Prostate gland (tissue), 2 donors: ENCODE data around the gene AMN.

ENCODE experiments used
- POLR2A ChIP-seq: fragments of 450-650 bp; IDR thresholded peaks from one replicate; pipeline ENCODE4 v1.6.1; 2016; ENCODE audit warnings: antibody characterized with exemption, mild to moderate bottlenecking
- POLR2AphosphoS5 ChIP-seq: sonication (generic); formaldehyde crosslinking; IDR thresholded peaks from one replicate; pipeline ENCODE4 v1.6.1; 2017; ENCODE audit warnings: antibody characterized with exemption
- TF ChIP-seq, protein P1 (sequence below), 4 experiments: fragments of 200-600 bp in 2 of 4; fragments of 450-650 bp in 2 of 4; sonication (generic) in 2 of 4; IDR thresholded peaks; 1 replicate in 3 of 4; 2 replicates in 1 of 4; pipeline ENCODE4 v1.5.1; 2016 to 2019; ENCODE audit warnings: antibody characterized with exemption in 4 of 4, mild to moderate bottlenecking in 2 of 4, moderate library complexity in 2 of 4

DNA sequence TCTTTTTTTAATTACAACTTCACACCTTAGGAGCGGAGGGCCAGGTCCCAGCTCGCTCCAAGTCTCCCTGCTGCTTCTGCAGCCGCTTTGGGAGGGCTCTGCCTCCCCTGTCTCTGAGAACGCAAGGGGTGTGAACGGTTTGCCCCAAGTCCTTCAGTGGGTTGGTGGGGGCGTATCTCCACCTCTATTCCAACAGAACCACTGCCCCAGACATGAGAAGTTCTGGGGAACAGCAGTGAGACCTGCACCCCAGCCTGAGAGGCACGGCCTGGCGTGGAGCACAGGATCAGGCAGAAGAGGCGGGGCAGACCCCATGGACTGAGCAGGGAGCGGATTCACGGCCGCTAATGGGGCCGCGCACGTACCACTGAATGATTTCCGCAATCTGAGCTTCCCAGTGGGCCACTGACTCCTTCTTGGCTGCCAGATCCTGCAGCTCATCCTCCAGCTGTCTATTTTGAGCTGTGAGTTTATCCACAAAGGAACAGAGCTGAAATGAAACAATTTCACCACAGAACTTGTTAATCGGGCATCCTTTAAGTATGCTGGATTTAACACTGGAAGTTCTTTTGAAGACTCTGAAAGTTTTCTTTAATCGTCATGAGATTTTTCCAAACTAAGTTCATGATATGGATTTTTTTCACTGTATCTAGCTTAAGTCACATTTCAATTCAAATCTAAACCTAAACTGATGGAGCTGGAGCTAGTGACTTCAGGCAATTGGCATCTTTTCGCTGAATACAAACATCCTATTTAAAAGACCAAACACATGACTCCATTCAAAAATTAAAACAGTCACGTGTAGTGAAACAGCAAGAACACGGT is 44.4 kb downstream of the AMN start:
- TF ChIP-seq POLR2AphosphoS5 = no peak
- TF ChIP-seq, protein P1, sequence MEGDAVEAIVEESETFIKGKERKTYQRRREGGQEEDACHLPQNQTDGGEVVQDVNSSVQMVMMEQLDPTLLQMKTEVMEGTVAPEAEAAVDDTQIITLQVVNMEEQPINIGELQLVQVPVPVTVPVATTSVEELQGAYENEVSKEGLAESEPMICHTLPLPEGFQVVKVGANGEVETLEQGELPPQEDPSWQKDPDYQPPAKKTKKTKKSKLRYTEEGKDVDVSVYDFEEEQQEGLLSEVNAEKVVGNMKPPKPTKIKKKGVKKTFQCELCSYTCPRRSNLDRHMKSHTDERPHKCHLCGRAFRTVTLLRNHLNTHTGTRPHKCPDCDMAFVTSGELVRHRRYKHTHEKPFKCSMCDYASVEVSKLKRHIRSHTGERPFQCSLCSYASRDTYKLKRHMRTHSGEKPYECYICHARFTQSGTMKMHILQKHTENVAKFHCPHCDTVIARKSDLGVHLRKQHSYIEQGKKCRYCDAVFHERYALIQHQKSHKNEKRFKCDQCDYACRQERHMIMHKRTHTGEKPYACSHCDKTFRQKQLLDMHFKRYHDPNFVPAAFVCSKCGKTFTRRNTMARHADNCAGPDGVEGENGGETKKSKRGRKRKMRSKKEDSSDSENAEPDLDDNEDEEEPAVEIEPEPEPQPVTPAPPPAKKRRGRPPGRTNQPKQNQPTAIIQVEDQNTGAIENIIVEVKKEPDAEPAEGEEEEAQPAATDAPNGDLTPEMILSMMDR (IDR thresholded peaks at IDR 0.05) = no peak
- no peak for TF ChIP-seq POLR2A
